ENCODE data around the gene ZNF534.

- no peak for TF ChIP-seq TAF1 (IDR thresholded peaks at IDR 0.05; ENCODE audit: low read depth)
- no peak for TF ChIP-seq EP300 (IDR thresholded peaks at IDR 0.05; ENCODE audit: borderline replicate concordance)
These were observed 37.8 kb upstream of the ZNF534 start for GRCh38 chr19:52391135-52391534.

Measured in Ishikawa (cell line).